Liver (tissue), 9 donors: Measurements from ENCODE around the gene SEMA3G. TPM values are rescaled to one million over a fixed set of nuclear protein-coding genes. Genes with fewer than 3 reads are reported as not detected.
A peak's percentile ranks its signal among the peaks of the same experiment; 100 is the strongest.

ENCODE experiments used
- DNase-seq: peaks from one replicate; pipeline ENCODE4 v3.0.0-alpha.2; 2017; ENCODE audit warnings: low spot score
- H3K27ac ChIP-seq, 2 donors: one replicate each; pipeline ENCODE4 v1.7.0; 2013; ENCODE audit warnings: inconsistent platforms in 2 of 2, low read length in 2 of 2, control low read depth in 1 of 2, low read depth in 1 of 2, mild to moderate bottlenecking in 1 of 2
- H3K27me3 ChIP-seq, 4 donors: one replicate each; pipeline versions ENCODE4 v1.6.1 to v1.7.0; 2013; ENCODE audit warnings: low read length in 3 of 4, inconsistent platforms in 1 of 4, mild to moderate bottlenecking in 1 of 4, moderate library complexity in 1 of 4; ENCODE audit not compliant: control insufficient read depth in 4 of 4, insufficient read depth in 4 of 4
- H3K36me3 ChIP-seq, 4 donors: one replicate each; pipeline versions ENCODE4 v1.6.1 to v1.7.0; 2013; ENCODE audit warnings: low read length in 3 of 4, mild to moderate bottlenecking in 3 of 4, low read depth in 1 of 4, moderate library complexity in 1 of 4; ENCODE audit not compliant: control insufficient read depth in 4 of 4, insufficient read depth in 3 of 4
- H3K4me1 ChIP-seq, 4 donors: one replicate each; pipeline versions ENCODE4 v1.6.1 to v1.7.0; 2013; ENCODE audit warnings: low read length in 3 of 4, mild to moderate bottlenecking in 3 of 4, moderate library complexity in 1 of 4; ENCODE audit not compliant: control insufficient read depth in 4 of 4, insufficient read depth in 4 of 4
- H3K4me3 ChIP-seq, 3 donors: one replicate each; pipeline versions ENCODE4 v1.6.1 to v1.7.0; 2013; ENCODE audit warnings: low read length in 3 of 3, control low read depth in 1 of 3, low read depth in 1 of 3, mild to moderate bottlenecking in 1 of 3
- H3K9ac ChIP-seq, 2 donors: one replicate each; pipeline ENCODE4 v1.7.0; 2013; ENCODE audit warnings: low read length in 2 of 2, mild to moderate bottlenecking in 2 of 2, moderate library complexity in 2 of 2, control low read depth in 1 of 2, low read depth in 1 of 2
- H3K9me3 ChIP-seq, 4 donors: one replicate each; pipeline versions ENCODE4 v1.6.1 to v1.7.0; 2013; ENCODE audit warnings: low read length in 3 of 4; ENCODE audit not compliant: control insufficient read depth in 4 of 4
- ATF3 ChIP-seq: IDR thresholded peaks from 2 replicates; pipeline ENCODE4 v1.6.1; 2016; ENCODE audit warnings: antibody characterized with exemption
- CTCF ChIP-seq: fragments of 150-350 bp; IDR thresholded peaks from 2 replicates; pipeline ENCODE4 v1.5.1; 2017; ENCODE audit warnings: improper control_type of control experiment, low read depth, low read length; ENCODE audit not compliant: missing input control
- FOXA1 ChIP-seq: IDR thresholded peaks from 2 replicates; pipeline ENCODE4 v1.6.1; 2016; ENCODE audit warnings: antibody characterized with exemption
- FOXA2 ChIP-seq: IDR thresholded peaks from 2 replicates; pipeline ENCODE4 v1.6.1; 2016; ENCODE audit warnings: antibody characterized with exemption
- GABPA ChIP-seq, 2 donors: IDR thresholded peaks in 1 of 2; conservative IDR thresholded peaks in 1 of 2; 2 replicates each; pipeline ENCODE4 v1.6.1; 2016; ENCODE audit warnings: antibody characterized with exemption in 2 of 2, mild to moderate bottlenecking in 1 of 2, moderate library complexity in 1 of 2
- HNF4G ChIP-seq: IDR thresholded peaks from 2 replicates; pipeline ENCODE4 v1.6.1; 2016; ENCODE audit warnings: antibody characterized with exemption
- JUND ChIP-seq, 2 donors: IDR thresholded peaks; 2 replicates each; pipeline ENCODE4 v1.6.1; 2016; ENCODE audit warnings: antibody characterized with exemption in 2 of 2
- MAX ChIP-seq: IDR thresholded peaks from 2 replicates; pipeline ENCODE4 v1.6.1; 2016; ENCODE audit warnings: antibody characterized with exemption
- NR2F2 ChIP-seq: IDR thresholded peaks from 2 replicates; pipeline ENCODE4 v1.6.1; 2016; ENCODE audit warnings: antibody characterized with exemption
- RAD21 ChIP-seq, 2 donors: IDR thresholded peaks; 2 replicates each; pipeline ENCODE4 v1.6.1; 2016; ENCODE audit warnings: antibody characterized with exemption in 2 of 2, mild to moderate bottlenecking in 2 of 2
- REST ChIP-seq: IDR thresholded peaks from 2 replicates; pipeline ENCODE4 v1.6.1; 2016; ENCODE audit warnings: antibody characterized with exemption, mild to moderate bottlenecking
- RXRA ChIP-seq, 2 donors: IDR thresholded peaks; 2 replicates each; pipeline ENCODE4 v1.6.1; 2017 to 2018; ENCODE audit warnings: antibody characterized with exemption in 2 of 2, mild to moderate bottlenecking in 1 of 2
- SP1 ChIP-seq: IDR thresholded peaks from 2 replicates; pipeline ENCODE4 v1.6.1; 2018; ENCODE audit warnings: antibody characterized with exemption, mild to moderate bottlenecking
- TAF1 ChIP-seq: conservative IDR thresholded peaks from 2 replicates; pipeline ENCODE4 v1.6.1; 2016; ENCODE audit warnings: antibody characterized with exemption, mild to moderate bottlenecking
- YY1 ChIP-seq: IDR thresholded peaks from 2 replicates; pipeline ENCODE4 v1.6.1; 2016; ENCODE audit warnings: antibody characterized with exemption, mild to moderate bottlenecking
- ZBTB33 ChIP-seq: IDR thresholded peaks from 2 replicates; pipeline ENCODE4 v1.6.1; 2016; ENCODE audit warnings: antibody characterized with exemption
- WGBS: extraction: QIAGEN DNeasy Blood & Tissue Kit; methylation state at CpG from one replicate; pipeline ENCODE4 v1.1.7; 2013; 5-methylcytosine and 5-hydroxymethylcytosine counted together
- polyA plus RNA-seq, 2 donors: library from polyadenylated mRNA; stranded (reverse) in 1 of 2; unstranded in 1 of 2; fragments of 200-250 nt in 1 of 2; fragments of >200 nt in 1 of 2; fragmentation: Nextera tagmentation in 1 of 2; extraction: Ambion mirVana in 1 of 2; gene quantifications; one replicate each; pipeline versions ENCODE4 v1.2.1 to v1.2.3, GENCODE V29; 2013 to 2015
- total RNA-seq, 2 donors: library from RNA; depleted of rRNA; stranded (reverse); fragments of >200 nt; gene quantifications; one replicate each; pipeline ENCODE4 v1.2.3, GENCODE V29; 2014
- donor health status: healthy.
- donor health status: healthy.
- donor health status: healthy.
- donor health status: healthy.
- donor health status: healthy.

The SEMA3G gene
- total and polyA plus RNA-seq, 4 donors: 0.47 to 1.2 (median 0.74) TPM

GRCh38 chr3:52454938-52455282 lies 10.0 kb upstream of the SEMA3G start:
- H3K4me1 ChIP-seq: peaks cover 0 to 29% (median 16%) of the 10 kb centered on the region in 4 donors
- H3K36me3 ChIP-seq: peaks cover 0 to 17% (median 8%) of the 10 kb centered on the region in 4 donors
- no peaks in the 10 kb centered on the region for H3K9me3 ChIP-seq
- peak overlapping the region; percentile 86 to 91 for H3K27ac ChIP-seq
- no peaks in the 10 kb centered on the region for H3K27me3 ChIP-seq
- DNase-seq: no peak
- WGBS: 62% methylated on average over 11 of the region's 11 CpGs
- peak overlapping the region; percentile 92 to 96 for H3K9ac ChIP-seq
- H3K4me3 ChIP-seq: peak overlapping the region; percentile 74 to 88 (median 85)
- TF ChIP-seq RAD21 (IDR thresholded peaks at IDR 0.05) (no peak), CTCF (no peak), SP1 (no peak), MAX (no peak), ZBTB33 (no peak), GABPA (IDR thresholded peaks at IDR 0.05 in 1 of 2, conservative IDR thresholded peaks at IDR 0.05 in 1 of 2) (no peak)

GRCh38 chr3:52454250-52454937 lies 9.5 kb upstream of the SEMA3G start:
- Histone ChIP-seq H3K4me3 (no peak overlapping the region), H3K9ac (peak overlapping the region; percentile 92 to 96), H3K36me3 (peaks cover 0 to 17% (median 8%) of the 10 kb centered on the region in 4 donors), H3K27ac (peak overlapping the region; percentile 86 to 91), H3K9me3 (no peaks in the 10 kb centered on the region), H3K4me1 (peaks cover 0 to 29% (median 16%) of the 10 kb centered on the region in 4 donors), H3K27me3 (no peaks in the 10 kb centered on the region)
- no peak for DNase-seq
- 65% methylated on average over 8 of the region's 8 CpGs for WGBS
- TF ChIP-seq JUND (IDR thresholded peaks at IDR 0.05): no peak
- no peak for TF ChIP-seq ATF3
- no peak for TF ChIP-seq FOXA1
- TF ChIP-seq YY1: no peak
- no peak for TF ChIP-seq TAF1
- no peak for TF ChIP-seq REST
- TF ChIP-seq SP1: no peak
- TF ChIP-seq RAD21 (IDR thresholded peaks at IDR 0.05): no peak
- TF ChIP-seq RXRA (IDR thresholded peaks at IDR 0.05): no peak
- no peak for TF ChIP-seq HNF4G
- no peak for TF ChIP-seq ZBTB33
- no peak for TF ChIP-seq NR2F2
- no peak for TF ChIP-seq FOXA2
- TF ChIP-seq MAX: no peak
